ENCODE results near the gene GRIK4.

Gene GRIK4

GRCh38 chr11:120676991-120677390 lies 165.4 kb downstream of the GRIK4 start:
- no peak for DNase-seq (ENCODE audit: low spot score)

DNA sequence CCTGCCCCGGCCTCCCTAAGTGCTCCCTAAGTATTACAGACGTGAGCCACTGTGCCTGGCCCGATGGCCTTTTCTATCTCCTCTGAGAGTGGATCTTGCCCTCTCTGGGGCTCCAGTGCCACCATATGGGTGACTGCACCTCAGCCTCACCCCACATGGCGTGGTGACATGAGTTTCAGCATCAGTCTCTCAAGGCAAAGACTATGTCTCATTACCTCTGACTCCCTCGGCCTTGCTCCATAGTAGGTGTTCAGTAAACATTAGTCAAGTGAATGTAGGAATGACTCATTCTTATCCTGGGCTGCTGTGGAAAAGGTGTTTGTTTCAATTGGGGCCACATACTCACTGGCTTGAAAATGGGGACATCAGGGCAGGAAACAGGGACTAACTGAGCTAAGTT lies 168.8 kb downstream of the GRIK4 start:
- DNase-seq (ENCODE audit: low spot score), result no peak

GRCh38 chr11:120681434-120682331 lies 170.1 kb downstream of the GRIK4 start:
- no peak for DNase-seq (ENCODE audit: low spot score)

GRCh38 chr11:120682332-120682649 lies 170.7 kb downstream of the GRIK4 start:
- DNase-seq (ENCODE audit: low spot score), result no peak

GRCh38 chr11:120682866-120683265 lies 171.3 kb downstream of the GRIK4 start:
- DNase-seq (ENCODE audit: low spot score), result no peak

- no peak for DNase-seq (ENCODE audit: low spot score)
These were observed 175.0 kb downstream of the GRIK4 start for GRCh38 chr11:120686516-120686915.

DNA sequence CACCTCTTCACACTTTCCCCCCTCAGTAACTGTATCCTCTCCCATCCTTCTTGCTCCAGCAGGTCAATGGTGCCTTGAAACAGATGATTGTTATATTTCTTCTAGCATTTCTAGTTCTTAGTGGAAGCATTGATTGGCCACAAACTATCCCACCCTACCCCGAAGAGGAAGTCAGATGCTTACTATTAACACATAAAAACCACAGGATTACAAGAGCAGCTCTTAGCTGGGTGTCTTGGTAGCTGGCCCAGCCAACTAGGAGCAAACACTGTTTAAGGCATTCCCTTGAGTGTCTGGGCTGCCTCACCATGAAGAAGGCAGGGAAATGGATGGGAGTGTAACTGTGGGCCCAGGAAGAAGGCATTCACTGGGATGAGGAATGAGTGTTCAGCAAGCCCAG lies 176.6 kb downstream of the GRIK4 start:
- no peak for DNase-seq (ENCODE audit: low spot score)

DNA sequence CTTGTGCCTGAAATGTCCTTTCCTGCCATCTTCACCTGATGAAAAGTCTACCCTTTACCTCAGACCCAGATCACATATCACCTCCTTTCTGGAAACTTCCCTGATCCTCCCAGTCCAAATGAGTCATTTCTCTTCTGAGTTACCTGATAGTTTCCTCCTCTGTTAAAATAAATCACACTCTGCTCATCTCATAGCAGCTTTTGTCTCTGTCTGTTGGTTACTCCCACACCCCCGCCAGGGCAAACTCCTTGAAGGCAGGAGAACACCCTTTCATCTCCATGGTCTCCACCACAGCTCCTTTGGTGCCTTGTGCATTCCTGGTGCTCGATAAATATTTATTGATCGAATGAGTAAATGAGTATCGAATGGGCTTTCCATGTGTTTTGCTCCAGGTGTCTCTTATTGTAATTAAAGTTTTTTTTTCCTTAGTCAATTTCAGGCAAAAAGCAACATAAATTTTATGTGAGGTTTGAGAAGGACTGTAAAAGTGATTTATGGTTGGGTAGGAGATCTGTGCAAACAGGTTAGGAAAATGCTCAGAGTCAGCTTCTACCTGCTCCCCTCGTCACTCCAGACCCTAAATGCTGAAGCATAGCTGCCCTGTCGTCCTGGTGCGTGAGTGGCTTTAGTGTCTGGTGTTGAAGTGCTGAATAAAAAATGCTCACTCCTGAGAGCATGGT lies 178.2 kb downstream of the GRIK4 start:
- no peak for DNase-seq (ENCODE audit: low spot score)

DNA sequence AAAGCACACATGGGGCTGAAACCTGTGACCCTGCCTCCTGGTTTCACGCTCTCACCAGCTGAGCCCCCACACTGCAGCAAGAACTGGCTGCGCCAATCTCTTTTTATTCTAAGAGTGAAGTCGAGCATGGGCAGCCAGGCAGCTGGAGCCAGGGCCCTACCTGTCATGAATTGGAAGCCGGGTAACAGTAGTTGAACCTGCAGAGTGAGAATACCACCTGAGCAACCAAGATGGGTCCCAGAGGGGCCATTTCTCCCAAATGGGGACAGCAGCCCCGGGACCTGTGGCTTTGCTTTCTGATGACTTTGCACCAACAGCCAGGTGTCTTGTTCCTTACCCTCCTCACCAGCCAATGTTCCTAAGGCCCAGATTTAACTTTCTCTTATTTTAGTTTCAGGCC lies 178.9 kb downstream of the GRIK4 start:
- DNase-seq (ENCODE audit: low spot score), result no peak

DNA sequence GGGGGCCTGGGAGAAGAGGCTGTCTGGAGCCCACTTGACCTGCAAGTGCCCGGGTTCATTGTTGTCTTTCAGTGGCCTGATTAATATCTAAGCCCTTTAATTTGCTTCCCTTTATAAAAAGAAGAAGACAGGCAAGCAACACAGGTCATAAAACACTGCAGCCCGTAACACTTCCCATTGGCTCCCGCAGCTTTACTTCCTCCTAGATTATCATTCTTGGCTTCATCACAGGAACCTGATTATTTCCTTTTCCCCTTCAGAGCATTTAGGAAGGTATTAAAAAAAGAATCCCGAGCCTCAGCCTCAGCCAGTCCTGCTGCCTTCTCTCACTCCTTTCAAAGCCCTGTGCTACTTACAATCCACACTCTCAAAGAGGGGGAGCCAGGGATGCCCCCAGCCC lies 183.2 kb downstream of the GRIK4 start:
- DNase-seq (ENCODE audit: low spot score), result no peak

DNA sequence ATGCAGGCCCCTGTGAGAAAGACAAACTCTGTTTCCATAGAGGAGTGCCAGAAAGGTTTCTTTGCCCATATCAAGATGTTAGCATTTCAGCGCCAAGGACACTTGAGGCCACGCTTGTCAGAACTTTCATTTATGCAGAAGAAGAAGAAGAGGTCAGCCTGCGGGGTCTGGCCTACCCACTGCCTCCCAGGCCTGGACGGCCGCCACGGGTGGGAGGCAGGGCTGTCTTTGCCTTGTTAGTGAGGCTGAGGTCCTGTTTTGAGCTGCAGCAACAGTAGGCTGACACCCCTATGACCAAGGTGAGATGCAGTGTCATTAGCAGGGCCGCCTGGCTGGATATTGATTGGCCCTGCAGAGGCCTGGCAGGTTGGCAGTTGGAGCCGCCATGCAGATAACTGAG lies 183.9 kb downstream of the GRIK4 start:
- DNase-seq (ENCODE audit: low spot score), result no peak

- DNase-seq (ENCODE audit: low spot score), result no peak
These were observed 184.4 kb downstream of the GRIK4 start for GRCh38 chr11:120695939-120696338.

GRCh38 chr11:120696597-120697218 lies 185.2 kb downstream of the GRIK4 start:
- DNase-seq (ENCODE audit: low spot score), result no peak

- no peak for DNase-seq (ENCODE audit: low spot score)
These were observed 187.4 kb downstream of the GRIK4 start for GRCh38 chr11:120698918-120699317.

DNA sequence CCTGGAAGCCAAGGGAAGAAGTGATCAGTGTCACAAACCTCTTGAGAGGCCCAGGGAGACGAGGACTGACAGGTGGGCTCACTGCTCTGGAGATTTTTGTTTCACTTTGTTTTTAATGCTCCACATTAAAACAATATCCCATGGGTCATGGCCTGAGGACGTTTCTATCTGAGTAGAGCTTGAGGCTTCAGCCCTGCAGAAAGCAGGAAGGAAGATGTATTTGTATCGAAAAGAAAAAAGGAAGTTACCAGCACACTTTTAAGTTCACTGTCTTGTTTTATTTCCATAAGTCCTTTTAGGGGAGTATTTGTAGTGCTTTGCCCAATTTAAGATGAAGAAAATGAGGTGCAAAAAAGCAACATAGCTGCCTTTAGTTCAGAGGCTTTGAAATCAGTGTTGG lies 191.1 kb downstream of the GRIK4 start:
- DNase-seq (ENCODE audit: low spot score), result no peak

DNA sequence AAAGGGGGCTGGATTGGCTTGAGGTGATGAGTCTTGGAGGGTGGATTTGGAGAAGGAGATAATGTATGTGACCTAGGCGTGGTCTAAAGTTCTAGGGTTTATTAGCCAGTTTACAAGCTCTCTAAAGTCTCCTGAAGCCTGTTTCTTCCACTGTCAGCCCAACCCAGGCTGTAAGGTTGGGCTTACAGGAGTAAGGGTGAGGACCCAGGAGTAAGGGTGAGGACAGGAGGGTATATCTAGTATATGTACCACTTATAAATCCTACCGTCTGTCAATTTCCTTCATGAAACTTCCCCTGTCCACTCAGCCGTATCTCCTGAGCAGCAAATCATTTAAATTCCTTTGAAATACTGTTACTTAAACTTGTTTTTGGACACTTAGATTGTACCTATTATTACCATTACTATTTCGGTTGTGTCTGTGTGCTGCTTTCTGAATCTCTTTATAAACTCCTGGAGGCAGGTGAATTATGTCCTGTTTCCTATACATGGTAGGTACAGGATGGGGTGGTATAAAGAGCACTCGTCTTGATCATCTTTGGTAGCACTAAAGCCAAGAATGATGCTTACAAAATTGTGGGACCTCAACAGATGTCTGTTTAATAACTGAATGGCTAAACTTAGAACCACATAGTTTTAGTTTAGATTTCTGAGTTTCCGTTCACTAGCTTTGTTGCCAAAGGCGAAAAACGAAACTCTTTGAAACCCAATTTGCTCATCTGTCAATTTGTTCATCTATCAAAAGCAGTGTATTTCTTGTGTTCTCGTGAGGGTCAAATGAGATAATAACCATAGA lies 192.0 kb downstream of the GRIK4 start:
- no peak for DNase-seq (ENCODE audit: low spot score)

DNA sequence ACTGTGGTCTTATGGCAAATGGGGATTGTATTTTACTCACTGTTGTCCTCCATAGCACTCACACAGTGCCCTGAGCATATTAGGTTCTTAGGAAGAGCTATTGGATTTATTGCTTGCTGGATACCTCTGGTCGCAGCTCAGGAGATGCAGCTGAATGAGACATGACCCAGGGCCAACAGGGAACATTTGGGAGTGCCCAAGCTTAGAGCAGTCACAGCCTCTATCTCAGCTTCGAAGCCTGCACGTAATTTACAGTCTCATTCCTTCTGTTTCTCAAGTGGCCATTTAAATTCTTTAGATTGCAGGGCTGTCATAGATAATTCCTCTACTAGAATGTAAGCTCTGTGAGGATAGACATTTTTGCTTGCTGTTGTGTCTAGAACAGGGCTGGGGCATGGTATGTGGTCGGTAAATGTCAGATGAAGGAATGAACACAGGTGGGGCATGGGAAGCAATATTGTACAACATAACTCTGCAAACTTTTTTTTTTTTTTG lies 192.8 kb downstream of the GRIK4 start:
- DNase-seq (ENCODE audit: low spot score), result no peak

- DNase-seq (ENCODE audit: low spot score), result no peak
These were observed 194.7 kb downstream of the GRIK4 start for GRCh38 chr11:120706257-120706656.

- no peak for DNase-seq (ENCODE audit: low spot score)
These were observed 195.6 kb downstream of the GRIK4 start for GRCh38 chr11:120707098-120707497.

GRCh38 chr11:120707663-120708062 lies 196.1 kb downstream of the GRIK4 start:
- DNase-seq (ENCODE audit: low spot score), result no peak

DNA sequence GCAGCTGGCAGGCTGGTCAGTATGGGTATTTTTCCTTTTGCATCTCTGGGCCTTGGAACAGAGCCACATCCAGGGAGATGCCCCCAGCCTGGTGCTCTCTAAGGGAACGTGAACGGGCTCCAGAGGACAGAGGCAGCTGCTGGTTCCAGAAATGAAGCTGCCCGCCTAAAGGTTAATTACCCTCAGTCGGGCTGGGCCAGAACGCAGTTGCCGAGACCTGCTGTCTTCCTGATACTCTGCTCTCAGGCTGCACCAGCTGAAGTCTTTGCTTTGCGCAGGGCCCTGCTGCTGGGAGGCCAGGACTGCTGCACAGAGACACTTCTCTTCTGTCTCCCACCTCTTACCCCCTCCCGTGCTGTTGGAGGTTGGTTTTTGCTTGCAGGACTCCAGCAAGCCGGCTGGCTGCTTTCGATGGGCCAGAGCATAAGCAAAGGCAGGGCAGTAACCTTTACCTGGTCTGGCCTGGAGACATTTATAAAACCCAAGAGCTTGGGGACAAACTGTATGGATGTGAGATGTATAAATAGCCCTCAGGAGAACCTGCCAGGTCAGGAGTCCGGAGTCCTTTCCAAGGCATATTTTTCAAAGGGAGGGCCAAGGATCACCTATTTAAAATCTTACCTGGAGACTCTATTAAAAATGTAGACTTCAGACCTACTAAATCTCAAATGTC lies 197.1 kb downstream of the GRIK4 start:
- no peak for DNase-seq (ENCODE audit: low spot score)

DNA sequence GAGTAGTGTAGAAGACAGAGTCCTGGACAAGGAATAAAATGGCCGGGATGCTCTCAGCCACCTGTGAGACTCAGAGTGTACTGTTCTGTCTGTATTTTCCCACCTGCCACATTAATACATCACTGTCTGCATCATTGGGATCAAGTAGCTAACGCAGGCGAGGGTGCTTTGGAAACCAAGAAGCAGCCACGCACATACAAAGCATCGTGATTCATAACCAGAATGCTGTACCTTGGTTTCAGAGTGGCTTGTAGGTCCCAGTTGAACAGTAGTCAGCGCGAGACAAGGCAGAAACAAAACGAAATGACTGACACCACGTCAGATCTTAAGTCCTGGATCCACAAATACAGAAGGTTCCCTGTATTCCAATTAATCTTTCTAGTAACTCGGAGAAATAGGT lies 198.3 kb downstream of the GRIK4 start:
- DNase-seq (ENCODE audit: low spot score), result no peak

Measured in CD4-positive, alpha-beta T cell treated with Interleukin-2 at 100 ng/mL for 4 hours (primary cell).